Smooth muscle cell (in vitro differentiated cells): ENCODE results near the gene COBLL1. TPM values are rescaled to one million over a fixed set of nuclear protein-coding genes. Genes with fewer than 3 reads are reported as not detected.

ENCODE experiments used
- DNase-seq: peaks from one replicate; lab custom pipeline; 2025; ENCODE audit not compliant: unreplicated experiment; lab: John Stamatoyannopoulos, UW
- H2AFZ ChIP-seq: fragments of 200-600 bp; sonication (generic); 2 replicates; pipeline ENCODE4 v1.6.0; 2016; ENCODE audit warnings: antibody characterized with exemption, low read depth, mild to moderate bottlenecking
- H3F3A ChIP-seq: fragments of 200-600 bp; sonication (generic); 2 replicates; pipeline ENCODE4 v1.6.0; 2017; ENCODE audit warnings: antibody characterized with exemption, low read depth
- H3K27ac ChIP-seq: fragments of 200-600 bp; sonication (generic); 2 replicates; pipeline ENCODE4 v1.5.1; 2016; ENCODE audit warnings: low read depth, mild to moderate bottlenecking
- H3K27me3 ChIP-seq: fragments of 200-600 bp; sonication (generic); 2 replicates; pipeline ENCODE4 v1.6.1; 2016; ENCODE audit warnings: low read depth, mild to moderate bottlenecking
- H3K36me3 ChIP-seq: fragments of 200-600 bp; sonication (generic); 2 replicates; pipeline ENCODE4 v1.5.1; 2016; ENCODE audit warnings: low read depth
- H3K4me1 ChIP-seq: fragments of 200-600 bp; sonication (generic); 2 replicates; pipeline ENCODE4 v1.5.1; 2016; ENCODE audit warnings: low read depth
- H3K4me2 ChIP-seq: fragments of 200-600 bp; sonication (generic); 2 replicates; pipeline ENCODE4 v1.6.0; 2016; ENCODE audit warnings: mild to moderate bottlenecking
- H3K4me3 ChIP-seq: fragments of 200-600 bp; sonication (generic); 2 replicates; pipeline ENCODE4 v1.5.1; 2016; ENCODE audit warnings: mild to moderate bottlenecking
- H3K79me2 ChIP-seq: fragments of 200-600 bp; sonication (generic); 2 replicates; pipeline ENCODE4 v1.6.0; 2016; ENCODE audit warnings: low read depth, mild to moderate bottlenecking
- H3K9ac ChIP-seq: fragments of 200-600 bp; sonication (generic); 2 replicates; pipeline ENCODE4 v1.6.0; 2016; ENCODE audit warnings: low read depth
- H3K9me3 ChIP-seq: fragments of 200-600 bp; sonication (generic); replicated peaks from 2 replicates; pipeline ENCODE4 v1.5.1; 2016; ENCODE audit warnings: low read depth
- H4K20me1 ChIP-seq: fragments of 200-600 bp; sonication (generic); 2 replicates; pipeline ENCODE4 v1.6.0; 2016; ENCODE audit warnings: low read depth
- CTCF ChIP-seq: fragments of 200-600 bp; sonication (generic); IDR thresholded peaks from 2 replicates; pipeline ENCODE4 v1.5.1; 2017; ENCODE audit warnings: borderline replicate concordance, mild to moderate bottlenecking, antibody characterized with exemption; ENCODE audit not compliant: insufficient read depth, poor library complexity, severe bottlenecking
- WGBS: methylation state at CpG from one replicate; pipeline ENCODE4 v1.1.7; 2016; ENCODE audit warnings: low lambda C conversion rate; 5-methylcytosine and 5-hydroxymethylcytosine counted together
- polyA plus RNA-seq: library from polyadenylated mRNA; unstranded; fragments of >200 nt; fragmentation: Nextera tagmentation; extraction: Ambion mirVana; gene quantifications from 2 replicates; pipeline ENCODE4 v1.2.1, GENCODE V29; 2016
- total RNA-seq: library from RNA; depleted of rRNA; stranded (reverse); fragments of >200 nt; gene quantifications from 2 replicates; pipeline ENCODE4 v1.2.3, GENCODE V29; 2014

Gene COBLL1
- total and polyA plus RNA-seq, 2 experiments from 2014 or later, result 5.2 to 17.4 TPM

- H2AFZ ChIP-seq, result no peak overlapping the region
- no peaks in the 10 kb centered on the region for H3K27me3 ChIP-seq
- no peak overlapping the region for H3K4me2 ChIP-seq
- H4K20me1 ChIP-seq, result no peaks in the 10 kb centered on the region
- no peaks in the 10 kb centered on the region for H3K9me3 ChIP-seq
- DNase-seq, result no peak
- no peak overlapping the region for H3K9ac ChIP-seq
- no peaks in the 10 kb centered on the region for H3F3A ChIP-seq
- no peaks in the 10 kb centered on the region for H3K36me3 ChIP-seq
- H3K79me2 ChIP-seq, result peaks cover 8% of the 10 kb centered on the region
- TF ChIP-seq CTCF, result no peak
- no peak overlapping the region for H3K27ac ChIP-seq
- H3K4me3 ChIP-seq, result no peak overlapping the region
- H3K4me1 ChIP-seq, result peaks cover 5% of the 10 kb centered on the region
- WGBS, result 80% methylated on average over 4 of the region's 4 CpGs
Observed at GRCh38 chr2:164794432-164795231, 47.0 kb downstream of the COBLL1 start.

GRCh38 chr2:164794016-164794415, 47.6 kb downstream of the COBLL1 start:
- no peak overlapping the region for H3K27ac ChIP-seq
- TF ChIP-seq CTCF, result no peak
- H3K4me2 ChIP-seq, result no peak overlapping the region
- H2AFZ ChIP-seq, result no peak overlapping the region
- peaks cover 5% of the 10 kb centered on the region for H3K4me1 ChIP-seq
- no peaks in the 10 kb centered on the region for H3K27me3 ChIP-seq
- peaks cover 8% of the 10 kb centered on the region for H3K79me2 ChIP-seq
- no peaks in the 10 kb centered on the region for H3K9me3 ChIP-seq
- no peaks in the 10 kb centered on the region for H4K20me1 ChIP-seq
- H3K36me3 ChIP-seq, result no peaks in the 10 kb centered on the region
- no peaks in the 10 kb centered on the region for H3F3A ChIP-seq
- DNase-seq, result no peak
- H3K4me3 ChIP-seq, result no peak overlapping the region
- no peak overlapping the region for H3K9ac ChIP-seq

GRCh38 chr2:164793529-164793928, 48.1 kb downstream of the COBLL1 start:
- Histone ChIP-seq H2AFZ (no peak overlapping the region), H3F3A (no peaks in the 10 kb centered on the region), H3K79me2 (peaks cover 8% of the 10 kb centered on the region), H3K4me3 (no peak overlapping the region), H3K9me3 (no peaks in the 10 kb centered on the region), H4K20me1 (no peaks in the 10 kb centered on the region), H3K4me2 (no peak overlapping the region), H3K36me3 (no peaks in the 10 kb centered on the region), H3K9ac (no peak overlapping the region), H3K4me1 (peaks cover 5% of the 10 kb centered on the region), H3K27ac (no peak overlapping the region), H3K27me3 (no peaks in the 10 kb centered on the region)
- 97% methylated on average over 1 of the region's 1 CpG for WGBS
- DNase-seq, result no peak
- no peak for TF ChIP-seq CTCF
